Measurements from ENCODE around the gene HIPK2. TPM values are rescaled to one million over a fixed set of nuclear protein-coding genes. Genes with fewer than 3 reads are reported as not detected.

Gene HIPK2
- total and polyA plus RNA-seq, 7 donors: 18.1 to 166 (median 78.5) TPM

DNA sequence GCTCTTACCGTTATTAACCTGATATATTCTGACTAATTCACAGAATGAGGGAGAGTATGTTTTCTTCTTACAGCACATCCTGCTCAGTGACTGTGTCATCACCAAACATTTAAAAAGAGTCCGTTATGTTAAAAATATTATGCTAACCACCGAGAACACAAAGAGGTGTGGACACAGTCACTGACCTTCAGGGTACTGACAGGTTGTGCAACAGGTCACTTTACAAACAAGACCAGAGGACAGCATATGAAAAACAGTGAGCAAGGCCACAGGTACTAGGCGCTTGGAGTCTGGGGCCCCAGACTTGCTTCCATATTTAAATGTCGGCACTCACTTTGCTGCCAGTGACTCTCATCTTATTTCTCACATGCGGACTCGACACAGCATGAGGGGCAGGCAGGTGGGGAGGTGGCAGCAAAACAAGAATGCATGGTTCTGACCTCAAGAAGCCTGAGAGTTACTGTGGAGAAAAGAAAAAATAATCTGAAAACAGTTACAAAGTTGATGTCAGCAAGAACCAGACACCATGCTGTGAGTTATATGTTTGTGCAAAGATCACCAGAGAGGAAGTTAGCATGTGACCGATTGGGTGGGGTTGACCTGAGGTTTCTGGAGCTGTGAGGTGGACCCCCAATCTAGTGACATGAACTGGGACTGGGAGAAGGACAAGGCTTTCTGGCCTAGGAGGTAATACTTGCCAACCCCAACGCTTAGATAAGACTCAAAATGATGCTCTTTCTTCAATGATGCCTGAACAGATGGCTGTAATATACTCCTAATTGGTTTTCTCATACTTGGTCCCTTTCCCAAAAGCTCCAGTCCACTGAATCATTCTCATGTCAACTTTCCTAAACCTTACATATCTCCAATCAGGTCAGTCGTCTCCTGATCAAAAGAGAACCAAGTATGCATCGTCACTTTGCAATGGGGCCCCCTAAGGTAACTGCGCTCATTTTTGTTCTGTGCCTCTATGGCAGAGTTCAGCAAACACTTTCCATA lies 102.4 kb downstream of the HIPK2 start:
- no peaks in the 10 kb centered on the region for H3K9me3 ChIP-seq
- ATAC-seq (peak in 2 of 4 donors; percentile 8 to 25), DNase-seq (no peak)
- H3K4me1 ChIP-seq: peaks cover 13% of the 10 kb centered on the region
- TF ChIP-seq, protein P1, sequence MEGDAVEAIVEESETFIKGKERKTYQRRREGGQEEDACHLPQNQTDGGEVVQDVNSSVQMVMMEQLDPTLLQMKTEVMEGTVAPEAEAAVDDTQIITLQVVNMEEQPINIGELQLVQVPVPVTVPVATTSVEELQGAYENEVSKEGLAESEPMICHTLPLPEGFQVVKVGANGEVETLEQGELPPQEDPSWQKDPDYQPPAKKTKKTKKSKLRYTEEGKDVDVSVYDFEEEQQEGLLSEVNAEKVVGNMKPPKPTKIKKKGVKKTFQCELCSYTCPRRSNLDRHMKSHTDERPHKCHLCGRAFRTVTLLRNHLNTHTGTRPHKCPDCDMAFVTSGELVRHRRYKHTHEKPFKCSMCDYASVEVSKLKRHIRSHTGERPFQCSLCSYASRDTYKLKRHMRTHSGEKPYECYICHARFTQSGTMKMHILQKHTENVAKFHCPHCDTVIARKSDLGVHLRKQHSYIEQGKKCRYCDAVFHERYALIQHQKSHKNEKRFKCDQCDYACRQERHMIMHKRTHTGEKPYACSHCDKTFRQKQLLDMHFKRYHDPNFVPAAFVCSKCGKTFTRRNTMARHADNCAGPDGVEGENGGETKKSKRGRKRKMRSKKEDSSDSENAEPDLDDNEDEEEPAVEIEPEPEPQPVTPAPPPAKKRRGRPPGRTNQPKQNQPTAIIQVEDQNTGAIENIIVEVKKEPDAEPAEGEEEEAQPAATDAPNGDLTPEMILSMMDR (IDR thresholded peaks at IDR 0.05): no peak
- intact Hi-C loops (cut with DNase I): no loop called here
- H3K4me3 ChIP-seq: no peak overlapping the region
- no peaks in the 10 kb centered on the region for H3K27me3 ChIP-seq (ENCODE audit: insufficient read depth in 3 of 3, low read length in 2 of 3)
- peaks cover 0 to 9% of the 10 kb centered on the region in 2 donors for H3K36me3 ChIP-seq (ENCODE audit: insufficient read depth in 1 of 2, low read depth in 1 of 2)
- 78 to 90% (median 78%) methylated on average over 12 of the region's 12 CpGs for WGBS, 3 donors
- no peak overlapping the region for H3K27ac ChIP-seq

DNA sequence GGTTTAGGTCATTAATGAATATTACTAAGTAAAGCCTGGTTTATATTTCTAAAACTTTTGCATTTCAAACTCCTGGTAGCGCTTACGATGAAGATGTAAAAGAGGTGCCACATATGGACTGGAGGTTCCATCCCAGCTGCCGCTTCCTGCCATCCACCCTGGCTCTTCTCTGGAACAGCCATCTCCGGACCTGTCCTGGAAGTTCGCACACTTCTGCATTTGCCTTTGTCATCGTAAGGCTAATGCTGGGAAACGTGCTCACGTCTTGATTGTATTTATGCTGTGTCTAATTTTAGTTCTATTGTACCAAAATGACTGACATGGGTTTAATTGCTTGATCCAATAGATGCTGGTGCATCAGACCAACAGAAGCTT lies 103.1 kb downstream of the HIPK2 start:
- intact Hi-C loops (cut with DNase I): no loop called here

DNA sequence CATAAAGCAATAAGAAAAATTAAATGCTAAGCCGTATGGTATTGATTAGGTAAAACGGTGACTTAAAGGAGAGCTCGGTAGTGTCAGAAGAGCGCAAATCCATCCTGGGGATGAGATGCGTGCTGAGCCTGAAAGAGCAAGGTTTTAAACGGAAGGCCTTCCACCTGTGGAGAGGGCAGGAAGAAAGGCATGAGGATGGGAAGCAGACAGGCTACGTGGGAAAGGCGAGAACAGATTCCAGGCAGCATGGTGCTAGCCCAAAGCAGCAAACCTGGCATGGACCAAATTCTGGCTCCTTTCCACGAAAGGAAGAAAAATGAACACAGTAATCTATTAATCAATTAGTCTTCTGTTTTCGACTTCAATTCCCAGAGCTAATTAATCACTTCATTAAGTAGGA lies 103.5 kb downstream of the HIPK2 start:
- ATAC-seq (peak in 1 of 4 donors; percentile 19), DNase-seq (no peak)
- intact Hi-C loops (cut with DNase I): no loop called here
- no peak overlapping the region for H3K27ac ChIP-seq
- TF ChIP-seq, protein P1 (IDR thresholded peaks at IDR 0.05): no peak
- H3K4me3 ChIP-seq: no peak overlapping the region
- H3K36me3 ChIP-seq (ENCODE audit: insufficient read depth in 1 of 2, low read depth in 1 of 2): peaks cover 0 to 9% of the 10 kb centered on the region in 2 donors
- H3K9me3 ChIP-seq: no peaks in the 10 kb centered on the region
- 85 to 91% (median 86%) methylated on average over 10 of the region's 10 CpGs for WGBS, 3 donors
- no peaks in the 10 kb centered on the region for H3K27me3 ChIP-seq (ENCODE audit: insufficient read depth in 3 of 3, low read length in 2 of 3)
- H3K4me1 ChIP-seq: peaks cover 5% of the 10 kb centered on the region

More for the DNA sequence above, 103.1 kb downstream of the HIPK2 start:
- no peaks in the 10 kb centered on the region for H3K9me3 ChIP-seq
- DNase-seq (no peak), ATAC-seq (peak in 2 of 4 donors; percentile 25 to 50)
- no peak overlapping the region for H3K4me3 ChIP-seq
- H3K4me1 ChIP-seq: peaks cover 9% of the 10 kb centered on the region
- TF ChIP-seq, protein P1 (IDR thresholded peaks at IDR 0.05): no peak
- H3K36me3 ChIP-seq (ENCODE audit: insufficient read depth in 1 of 2, low read depth in 1 of 2): peaks cover 0 to 9% of the 10 kb centered on the region in 2 donors
- H3K27ac ChIP-seq: no peak overlapping the region
- no peaks in the 10 kb centered on the region for H3K27me3 ChIP-seq (ENCODE audit: insufficient read depth in 3 of 3, low read length in 2 of 3)
- WGBS, 3 donors: 61 to 71% (median 70%) methylated on average over 8 of the region's 8 CpGs

DNA sequence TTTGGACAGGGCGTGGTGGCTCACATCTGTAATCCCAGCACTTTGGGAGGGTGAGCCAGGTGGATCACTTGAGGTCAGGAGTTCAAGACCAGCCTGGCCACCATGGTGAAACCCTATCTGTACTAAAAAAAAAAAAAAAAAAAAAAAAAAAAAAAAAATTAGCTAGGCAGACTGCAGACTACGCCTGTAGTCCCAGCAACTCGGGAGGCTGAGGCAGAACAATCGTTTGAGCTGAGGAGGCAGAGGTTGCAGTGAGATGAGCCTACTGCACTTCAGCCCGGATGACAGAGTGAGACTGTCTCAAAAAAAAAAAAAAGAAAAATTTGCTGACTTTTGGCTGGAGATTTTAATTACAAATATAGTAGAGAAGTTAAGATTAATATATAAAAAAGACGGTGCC lies 104.0 kb downstream of the HIPK2 start:
- H3K9me3 ChIP-seq: no peaks in the 10 kb centered on the region
- H3K4me3 ChIP-seq: no peak overlapping the region
- TF ChIP-seq, protein P1 (IDR thresholded peaks at IDR 0.05): no peak
- H3K27ac ChIP-seq: no peak overlapping the region
- intact Hi-C loops (cut with DNase I): no loop called here
- no peaks in the 10 kb centered on the region for H3K27me3 ChIP-seq (ENCODE audit: insufficient read depth in 3 of 3, low read length in 2 of 3)
- H3K4me1 ChIP-seq: peaks cover 4% of the 10 kb centered on the region
- DNase-seq: no peak
- WGBS, 3 donors: 69 to 79% (median 70%) methylated on average over 6 of the region's 6 CpGs
- peaks cover 0 to 9% of the 10 kb centered on the region in 2 donors for H3K36me3 ChIP-seq (ENCODE audit: insufficient read depth in 1 of 2, low read depth in 1 of 2)
- ATAC-seq: peak in 2 of 4 donors; percentile 16 to 19

Measured in psoas muscle (tissue), 8 donors.